OCI-LY3 (cell line): ENCODE data around the gene NNAT.

Source experiments
- H2AFZ ChIP-seq: fragments of 200-600, 300-600 bp; shearing (Covaris generic); 2 replicates; pipeline ENCODE4 v1.6.0; 2014; ENCODE audit warnings: antibody characterized with exemption, low read depth, low read length
- H3K27ac ChIP-seq: fragments of 200-600, 300-600 bp; sonication (generic); 2 replicates; pipeline ENCODE4 v1.5.1; 2014; ENCODE audit warnings: mild to moderate bottlenecking, low read length, moderate library complexity, mixed read lengths
- H3K27me3 ChIP-seq: fragments of 200-600, 300-600 bp; sonication (generic); 2 replicates; pipeline ENCODE4 v1.6.1; 2014; ENCODE audit warnings: low read depth, low read length, mixed read lengths
- H3K36me3 ChIP-seq: fragments of 200-600, 300-600 bp; sonication (generic); replicated peaks from 2 replicates; pipeline ENCODE3; 2014; ENCODE audit warnings: low read depth, low read length, mixed read lengths
- H3K4me1 ChIP-seq: fragments of 300-600, 200-600 bp; sonication (generic); 2 replicates; pipeline ENCODE4 v1.6.1; 2014; ENCODE audit warnings: low read length, mixed read lengths
- H3K4me2 ChIP-seq: fragments of 200-600, 300-600 bp; sonication (generic); 2 replicates; pipeline ENCODE4 v1.6.1; 2014; ENCODE audit warnings: low read length, mixed read lengths
- H3K4me3 ChIP-seq: fragments of 300-600, 200-600 bp; sonication (generic); 2 replicates; pipeline ENCODE4 v1.5.1; 2014; ENCODE audit warnings: antibody characterized with exemption, mild to moderate bottlenecking, low read length, moderate library complexity
- H3K79me2 ChIP-seq: fragments of 300-600, 200-600 bp; shearing (Covaris generic); 2 replicates; pipeline ENCODE4 v1.6.1; 2014; ENCODE audit warnings: mild to moderate bottlenecking, low read length, mixed read lengths
- H3K9ac ChIP-seq: fragments of 300-600, 200-600 bp; shearing (Covaris generic); 2 replicates; pipeline ENCODE4 v1.6.0; 2014; ENCODE audit warnings: mild to moderate bottlenecking, low read length, moderate library complexity
- H3K9me3 ChIP-seq: fragments of 200-600, 300-600 bp; shearing (Covaris generic); 2 replicates; pipeline ENCODE4 v1.6.1; 2014; ENCODE audit warnings: low read length, mixed read lengths; ENCODE audit not compliant: insufficient read depth
- H4K20me1 ChIP-seq: fragments of 200-600, 300-600 bp; sonication (generic); 2 replicates; pipeline ENCODE4 v1.6.1; 2016; ENCODE audit warnings: low read length, mixed read lengths; ENCODE audit not compliant: insufficient read depth
- CTCF ChIP-seq: fragments of 200-600, 300-600 bp; sonication (generic); IDR thresholded peaks from 2 replicates; pipeline ENCODE4 v1.5.1; 2014; ENCODE audit warnings: antibody characterized with exemption, low read length, low read depth
- EZH2phosphoT487 ChIP-seq: fragments of 200-600 bp; shearing (Covaris generic); IDR thresholded peaks from 2 replicates; pipeline ENCODE4 v1.6.1; 2018; ENCODE audit warnings: antibody characterized with exemption, mixed run types, low read depth

NNAT gene

DNA sequence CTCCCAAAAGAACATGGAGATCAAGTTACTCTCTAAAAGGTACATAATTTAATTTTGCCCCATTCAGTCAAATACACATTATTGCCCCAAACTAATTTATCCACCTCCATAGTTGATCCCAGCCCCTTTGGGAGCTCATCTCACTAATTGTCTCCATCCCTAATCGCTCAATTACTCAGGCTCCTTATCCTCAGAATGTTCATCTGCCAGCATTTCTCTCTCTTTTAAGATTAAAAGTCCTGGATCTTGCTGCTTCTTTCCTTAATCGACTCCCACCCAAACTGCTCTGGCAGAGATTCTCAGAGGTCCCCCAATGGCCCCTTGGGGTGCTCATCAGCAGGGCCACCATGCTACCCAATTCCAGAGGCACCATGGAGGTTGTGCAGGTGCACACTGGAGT, 18.4 kb upstream of the NNAT start:
- no peak overlapping the region for H3K9ac ChIP-seq

DNA sequence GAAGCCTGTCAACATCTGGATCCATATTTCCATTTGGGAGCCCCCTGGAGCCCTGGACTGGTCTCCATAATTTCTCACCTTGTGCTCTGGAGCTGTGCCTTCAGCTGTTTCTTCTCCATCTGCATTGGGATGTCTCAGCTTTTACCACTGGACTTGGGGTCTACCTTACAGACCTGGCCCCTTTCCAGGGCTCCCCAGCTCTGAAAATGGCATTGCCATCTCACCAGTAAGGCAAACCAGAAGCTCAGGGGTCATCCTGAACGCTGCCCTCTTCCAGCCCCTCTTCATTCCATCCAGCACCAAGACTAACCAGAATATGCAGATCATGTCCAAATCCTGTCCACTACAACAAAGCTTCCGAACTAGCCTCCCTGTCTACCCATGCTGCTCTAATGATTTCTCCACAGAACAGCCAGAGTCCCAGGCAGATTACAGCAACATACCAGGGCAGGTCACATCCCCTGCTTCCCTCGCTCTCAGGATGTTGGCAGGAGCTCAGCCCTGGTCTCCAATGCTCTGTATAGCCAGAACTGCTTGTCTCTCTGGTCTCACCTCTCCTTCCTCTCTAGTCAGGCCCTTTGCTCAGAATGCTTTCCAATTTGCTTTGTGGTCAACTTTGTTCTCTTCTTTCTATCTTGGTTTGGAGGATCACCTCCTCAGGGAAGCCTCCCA, 17.7 kb upstream of the NNAT start:
- H3K27ac ChIP-seq, result no peak overlapping the region
- no peaks in the 10 kb centered on the region for H3K27me3 ChIP-seq
- no peak overlapping the region for H2AFZ ChIP-seq
- H3K4me3 ChIP-seq, result no peak overlapping the region
- TF ChIP-seq CTCF, result no peak
- TF ChIP-seq EZH2phosphoT487, result no peak
- H3K9me3 ChIP-seq, result no peaks in the 10 kb centered on the region
- H3K36me3 ChIP-seq, result no peaks in the 10 kb centered on the region
- no peaks in the 10 kb centered on the region for H4K20me1 ChIP-seq
- H3K79me2 ChIP-seq, result no peaks in the 10 kb centered on the region
- no peak overlapping the region for H3K4me2 ChIP-seq
- 0 out of 2 replicates have a peak, but pooled peaks cover 4% of the 10 kb centered on the region for H3K4me1 ChIP-seq
- H3K9ac ChIP-seq, result no peak overlapping the region

More for the DNA sequence above, 18.4 kb upstream of the NNAT start:
- TF ChIP-seq CTCF (no peak), EZH2phosphoT487 (no peak)
- H3K9me3 ChIP-seq, result no peaks in the 10 kb centered on the region
- no peaks in the 10 kb centered on the region for H4K20me1 ChIP-seq
- H3K27me3 ChIP-seq, result no peaks in the 10 kb centered on the region
- H3K4me3 ChIP-seq, result no peak overlapping the region
- no peaks in the 10 kb centered on the region for H3K79me2 ChIP-seq
- H3K36me3 ChIP-seq, result no peaks in the 10 kb centered on the region
- no peak overlapping the region for H2AFZ ChIP-seq
- H3K4me1 ChIP-seq, result 0 out of 2 replicates have a peak, but pooled peaks cover 4% of the 10 kb centered on the region
- H3K27ac ChIP-seq, result no peak overlapping the region
- H3K4me2 ChIP-seq, result no peak overlapping the region

- Histone ChIP-seq H2AFZ (no peak overlapping the region), H3K9ac (no peak overlapping the region), H4K20me1 (no peaks in the 10 kb centered on the region), H3K79me2 (no peaks in the 10 kb centered on the region), H3K27ac (no peak overlapping the region), H3K9me3 (no peaks in the 10 kb centered on the region), H3K4me3 (no peak overlapping the region), H3K4me2 (no peak overlapping the region), H3K27me3 (no peaks in the 10 kb centered on the region), H3K4me1 (0 out of 2 replicates have a peak, but pooled peaks cover 4% of the 10 kb centered on the region), H3K36me3 (no peaks in the 10 kb centered on the region)
- no peak for TF ChIP-seq EZH2phosphoT487
- TF ChIP-seq CTCF, result no peak
These were observed 16.5 kb upstream of the NNAT start for GRCh38 chr20:37504404-37505096.

- H3K4me1 ChIP-seq, result 0 out of 2 replicates have a peak, but pooled peaks cover 4% of the 10 kb centered on the region
- no peaks in the 10 kb centered on the region for H3K9me3 ChIP-seq
- H3K4me3 ChIP-seq, result no peak overlapping the region
- H3K27me3 ChIP-seq, result no peaks in the 10 kb centered on the region
- no peaks in the 10 kb centered on the region for H4K20me1 ChIP-seq
- no peak overlapping the region for H3K9ac ChIP-seq
- no peaks in the 10 kb centered on the region for H3K36me3 ChIP-seq
- H3K4me2 ChIP-seq, result no peak overlapping the region
- no peaks in the 10 kb centered on the region for H3K79me2 ChIP-seq
- TF ChIP-seq EZH2phosphoT487 (no peak), CTCF (no peak)
- no peak overlapping the region for H2AFZ ChIP-seq
- no peak overlapping the region for H3K27ac ChIP-seq
These were observed 15.5 kb upstream of the NNAT start for GRCh38 chr20:37505263-37506151.
